ENCODE measurements around the gene HOGA1. TPM values are rescaled to one million over a fixed set of nuclear protein-coding genes. Genes with fewer than 3 reads are reported as not detected.
A peak's percentile ranks its signal among the peaks of the same experiment; 100 is the strongest.

The HOGA1 gene
- total RNA-seq, 6 experiments from 2014 or later, result 16.8 to 92.9 (median 36.5) TPM

DNA sequence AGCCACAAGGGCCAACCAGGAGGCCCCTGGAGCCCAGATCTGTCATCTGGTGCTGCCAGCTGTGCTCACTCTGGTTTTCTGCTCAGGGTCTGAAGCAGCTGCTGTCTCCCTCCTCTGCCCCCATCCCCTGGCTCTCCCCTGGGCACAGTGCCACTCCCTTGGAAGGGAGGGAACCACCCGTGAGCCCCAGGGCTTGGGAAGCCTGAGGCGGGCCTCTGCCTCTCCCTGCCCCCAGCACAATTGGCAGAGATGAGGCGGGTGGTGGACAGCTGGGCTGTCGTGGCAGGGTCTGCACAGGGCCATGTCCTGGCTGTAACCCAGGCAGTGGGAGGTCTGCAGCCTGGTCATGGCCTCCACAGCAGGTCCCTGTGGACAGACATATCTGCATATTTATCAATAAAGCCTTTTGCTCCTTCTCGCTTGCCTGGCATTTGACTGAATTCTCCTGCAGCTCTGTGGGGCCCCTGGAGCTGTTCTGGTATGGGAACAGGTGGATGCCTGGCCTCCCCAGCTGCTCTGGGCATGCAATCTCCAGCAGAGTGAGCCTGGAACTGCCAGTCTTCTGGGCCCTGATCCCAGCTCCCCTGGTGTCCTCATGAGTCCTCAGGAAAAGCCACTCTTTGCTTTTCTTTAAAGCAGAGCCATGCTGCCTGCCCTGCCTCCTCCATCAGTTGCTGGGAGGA lies 13.3 kb upstream of the HOGA1 start:
- intact Hi-C loops (cut with DNase I), result no loop called here
- Histone ChIP-seq H3K9me3 (no peaks in the 10 kb centered on the region), H3K4me1 (peaks cover 0 to 19% (median 8%) of the 10 kb centered on the region in 4 donors), H3K36me3 (peaks cover 0 to 14% (median 0%) of the 10 kb centered on the region in 4 donors), H3K27ac (no peak overlapping the region), H3K27me3 (no peaks in the 10 kb centered on the region), H3K4me3 (no peak overlapping the region)
- DNase-seq (no peak), ATAC-seq (no peak)
- WGBS (ENCODE audit: insufficient coverage, low coverage, low lambda C conversion rate, missing lambda C conversion rate), result no CpG with 5 or more reads among the region's 5 CpGs
- TF ChIP-seq, protein P1, sequence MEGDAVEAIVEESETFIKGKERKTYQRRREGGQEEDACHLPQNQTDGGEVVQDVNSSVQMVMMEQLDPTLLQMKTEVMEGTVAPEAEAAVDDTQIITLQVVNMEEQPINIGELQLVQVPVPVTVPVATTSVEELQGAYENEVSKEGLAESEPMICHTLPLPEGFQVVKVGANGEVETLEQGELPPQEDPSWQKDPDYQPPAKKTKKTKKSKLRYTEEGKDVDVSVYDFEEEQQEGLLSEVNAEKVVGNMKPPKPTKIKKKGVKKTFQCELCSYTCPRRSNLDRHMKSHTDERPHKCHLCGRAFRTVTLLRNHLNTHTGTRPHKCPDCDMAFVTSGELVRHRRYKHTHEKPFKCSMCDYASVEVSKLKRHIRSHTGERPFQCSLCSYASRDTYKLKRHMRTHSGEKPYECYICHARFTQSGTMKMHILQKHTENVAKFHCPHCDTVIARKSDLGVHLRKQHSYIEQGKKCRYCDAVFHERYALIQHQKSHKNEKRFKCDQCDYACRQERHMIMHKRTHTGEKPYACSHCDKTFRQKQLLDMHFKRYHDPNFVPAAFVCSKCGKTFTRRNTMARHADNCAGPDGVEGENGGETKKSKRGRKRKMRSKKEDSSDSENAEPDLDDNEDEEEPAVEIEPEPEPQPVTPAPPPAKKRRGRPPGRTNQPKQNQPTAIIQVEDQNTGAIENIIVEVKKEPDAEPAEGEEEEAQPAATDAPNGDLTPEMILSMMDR (IDR thresholded peaks at IDR 0.05), result no peak
- TF ChIP-seq POLR2A (IDR thresholded peaks at IDR 0.05), result no peak

DNA sequence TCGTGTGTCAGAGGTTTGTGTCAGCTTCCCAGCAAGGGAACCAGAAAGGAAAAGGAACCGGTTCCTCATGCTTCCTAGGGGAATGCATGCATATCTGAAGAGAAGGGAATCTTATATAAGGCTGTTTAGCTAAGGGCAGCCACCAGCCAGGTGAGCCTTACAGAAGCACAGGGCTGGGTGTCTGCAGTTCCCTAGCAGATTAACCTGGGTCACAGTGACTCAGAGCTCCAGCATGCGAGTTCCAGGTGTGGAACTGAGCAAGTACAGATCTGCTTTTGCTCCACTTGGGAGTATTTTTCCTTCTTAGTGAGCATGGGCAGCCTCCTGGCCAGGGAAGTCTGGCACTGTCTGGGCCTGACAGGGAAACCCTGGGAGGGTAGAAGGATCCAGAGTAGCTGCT lies 12.6 kb upstream of the HOGA1 start:
- 90% methylated on average over 2 of the region's 3 CpGs for WGBS (ENCODE audit: insufficient coverage, low coverage, low lambda C conversion rate, missing lambda C conversion rate)
- peaks cover 0 to 14% (median 0%) of the 10 kb centered on the region in 4 donors for H3K36me3 ChIP-seq
- H3K27ac ChIP-seq, result no peak overlapping the region
- H3K27me3 ChIP-seq, result no peaks in the 10 kb centered on the region
- peaks cover 0 to 19% (median 8%) of the 10 kb centered on the region in 4 donors for H3K4me1 ChIP-seq
- intact Hi-C loops (cut with DNase I), result no loop called here
- DNase-seq, result no peak
- ATAC-seq, result no peak
- TF ChIP-seq, protein P1 (IDR thresholded peaks at IDR 0.05), result no peak
- TF ChIP-seq POLR2A (IDR thresholded peaks at IDR 0.05), result no peak
- no peak overlapping the region for H3K4me3 ChIP-seq
- H3K9me3 ChIP-seq, result no peaks in the 10 kb centered on the region

DNA sequence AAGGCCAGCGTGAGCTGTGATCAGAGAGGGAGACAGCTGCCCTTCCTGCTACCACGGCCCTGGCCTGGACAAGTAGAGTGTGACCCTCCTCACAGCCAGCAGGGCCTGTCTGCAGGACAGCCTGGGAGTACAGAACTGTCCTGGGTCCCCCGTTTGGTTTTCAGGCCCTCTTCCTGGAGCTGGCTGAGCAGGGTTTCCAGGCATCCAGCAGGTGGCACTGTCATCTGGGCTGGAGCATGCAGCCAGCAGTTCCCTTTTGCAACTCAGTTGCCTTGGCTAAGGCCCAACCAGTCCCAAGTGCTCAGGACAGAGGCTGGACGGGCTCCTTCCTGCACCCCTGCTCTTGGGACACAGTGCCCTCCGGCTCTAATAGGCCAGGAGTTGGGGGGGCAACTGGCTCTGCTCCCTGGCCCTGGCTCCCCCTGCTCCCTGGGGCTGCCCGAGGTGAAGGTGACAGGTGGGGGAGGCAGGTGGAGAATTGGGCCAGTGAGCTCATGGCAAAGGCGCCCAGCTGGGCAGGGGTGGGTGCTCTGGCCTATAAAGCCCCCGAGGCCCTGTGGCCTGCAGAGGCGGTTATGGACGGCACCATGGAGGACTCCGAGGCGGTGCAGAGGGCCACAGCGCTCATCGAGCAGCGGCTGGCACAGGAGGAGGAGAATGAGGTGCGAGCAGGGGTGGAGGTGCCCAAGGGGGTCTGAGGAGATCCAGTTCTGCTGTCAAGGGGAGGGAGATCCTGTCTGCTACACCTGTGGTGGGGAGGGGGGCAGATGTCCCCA lies 11.8 kb upstream of the HOGA1 start, which contains the start of gene ANKRD2:
Gene ANKRD2 (plus strand): TSS at position 566 of the 776 bp plus-strand sequence. CDS start 10 bp downstream, at position 576.
- TF ChIP-seq, protein P1 (IDR thresholded peaks at IDR 0.05), result peak; percentile 89 to 97 (median 94)
- no peak for TF ChIP-seq POLR2A (IDR thresholded peaks at IDR 0.05)
- DNase-seq (peak; percentile 84 to 92 (median 89)), ATAC-seq (peak; percentile 79 to 88 (median 84))
- Histone ChIP-seq H3K4me3 (no peak within 1 kb of the TSS), H3K36me3 (peaks cover 0 to 14% (median 0%) of the 10 kb centered on the region in 4 donors), H3K9me3 (no peaks in the 10 kb centered on the region), H3K27ac (no peak within 1 kb of the TSS), H3K4me1 (peaks cover 0 to 19% (median 8%) of the 10 kb centered on the region in 4 donors), H3K27me3 (no peaks in the 10 kb centered on the region)
- WGBS (ENCODE audit: insufficient coverage, low coverage, low lambda C conversion rate, missing lambda C conversion rate), result 62% methylated on average over 10 of the region's 16 CpGs
- intact Hi-C loops (cut with DNase I), result no loop called here

DNA sequence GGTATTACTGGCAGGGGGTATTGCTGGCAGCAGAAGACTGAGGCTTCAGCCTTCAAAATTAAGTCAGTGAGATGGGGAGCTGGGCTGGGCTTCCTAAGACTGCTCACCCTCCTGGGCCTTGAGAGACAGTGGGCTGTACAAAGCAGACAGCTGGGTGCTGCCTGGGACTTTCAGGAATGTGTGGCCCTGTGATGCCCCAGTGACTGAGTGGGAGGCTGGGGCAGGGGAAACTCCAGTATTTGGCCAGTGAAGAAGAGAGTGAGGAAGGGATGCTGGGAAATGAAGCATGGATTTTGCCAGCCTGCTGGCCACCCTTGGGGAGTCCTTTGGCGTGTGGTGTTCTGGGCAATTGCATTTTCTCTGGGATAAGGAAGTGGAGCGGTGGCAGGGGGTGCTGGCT lies 11.2 kb upstream of the HOGA1 start:
- ATAC-seq, result no peak
- H3K9me3 ChIP-seq, result no peaks in the 10 kb centered on the region
- H3K4me3 ChIP-seq, result no peak overlapping the region
- H3K27me3 ChIP-seq, result no peaks in the 10 kb centered on the region
- no peak for TF ChIP-seq POLR2A (IDR thresholded peaks at IDR 0.05)
- TF ChIP-seq, protein P1 (IDR thresholded peaks at IDR 0.05), result no peak
- no CpG with 5 or more reads among the region's 2 CpGs for WGBS (ENCODE audit: insufficient coverage, low coverage, low lambda C conversion rate, missing lambda C conversion rate)
- no peak for DNase-seq
- intact Hi-C loops (cut with DNase I), result no loop called here
- no peak overlapping the region for H3K27ac ChIP-seq
- peaks cover 0 to 14% (median 0%) of the 10 kb centered on the region in 4 donors for H3K36me3 ChIP-seq
- H3K4me1 ChIP-seq, result peaks cover 0 to 19% (median 8%) of the 10 kb centered on the region in 4 donors

Data from right lobe of liver (tissue), 6 donors.